ENCODE results near the gene PACC1. TPM values are rescaled to one million over a fixed set of nuclear protein-coding genes. Genes with fewer than 3 reads are reported as not detected.

The PACC1 gene
- total RNA-seq, 4 donors from 2014 or later: 3.3 to 33.2 (median 11.4) TPM

DNA sequence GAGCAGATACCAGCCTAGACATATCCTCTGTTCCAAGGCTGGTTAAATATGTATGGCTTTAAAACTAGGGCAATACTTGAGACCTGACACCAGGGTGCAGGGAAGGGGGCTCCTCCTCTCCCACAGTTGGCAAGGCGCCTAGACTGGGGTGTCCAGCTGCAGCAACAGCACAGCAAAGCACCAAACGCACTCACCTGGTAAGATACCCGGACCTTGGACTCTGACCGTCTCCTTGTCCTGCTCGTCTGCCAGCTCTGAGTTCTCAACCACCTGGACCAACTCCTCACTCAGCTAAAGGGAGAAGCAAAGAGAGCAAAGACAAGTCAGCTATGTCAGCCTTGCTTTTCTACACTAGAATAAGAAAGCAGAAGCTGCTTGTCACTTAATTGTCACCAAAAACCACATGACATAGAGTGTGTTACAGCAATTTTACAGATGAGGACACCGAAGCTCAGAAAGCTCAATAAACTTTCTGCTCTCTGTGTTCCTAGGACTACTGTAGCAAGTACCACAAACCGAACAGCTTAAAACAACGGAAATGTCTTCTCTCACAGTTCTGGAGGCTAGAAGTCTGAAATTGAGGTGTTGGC lies 4.4 kb downstream of the PACC1 start:
- no peaks in the 10 kb centered on the region for H3K9me3 ChIP-seq
- H3K27me3 ChIP-seq: no peaks in the 10 kb centered on the region
- WGBS, 2 donors: 91 to 93% methylated on average over 8 of the region's 8 CpGs
- H3K4me3 ChIP-seq: no peak overlapping the region
- no peak overlapping the region for H3K27ac ChIP-seq
- TF ChIP-seq POLR2A (IDR thresholded peaks at IDR 0.05): no peak
- TF ChIP-seq EP300 (IDR thresholded peaks at IDR 0.05): no peak
- no peak for TF ChIP-seq CTCF (IDR thresholded peaks at IDR 0.05)
- DNase-seq (ENCODE audit: low spot score in 2 of 2): no peak
- H3K36me3 ChIP-seq: peaks cover 0 to 59% (median 2%) of the 10 kb centered on the region in 3 donors
- peaks cover 0 to 11% (median 4%) of the 10 kb centered on the region in 4 donors for H3K4me1 ChIP-seq

- peaks cover 0 to 2% (median 0%) of the 10 kb centered on the region in 4 donors for H3K9me3 ChIP-seq
- H3K4me1 ChIP-seq: no peaks in the 10 kb centered on the region
- peaks cover 0 to 49% (median 3%) of the 10 kb centered on the region in 3 donors for H3K36me3 ChIP-seq
- 87 to 88% methylated on average over 7 of the region's 7 CpGs for WGBS, 2 donors
- H3K4me3 ChIP-seq: no peak overlapping the region
- TF ChIP-seq POLR2A (IDR thresholded peaks at IDR 0.05) (no peak), EP300 (IDR thresholded peaks at IDR 0.05) (no peak), CTCF (IDR thresholded peaks at IDR 0.05) (no peak)
- H3K27ac ChIP-seq: no peak overlapping the region
- no peak for DNase-seq (ENCODE audit: low spot score in 2 of 2)
- no peaks in the 10 kb centered on the region for H3K27me3 ChIP-seq
Measured at GRCh38 chr1:212402666-212403321, 11.9 kb downstream of the PACC1 start.

DNA sequence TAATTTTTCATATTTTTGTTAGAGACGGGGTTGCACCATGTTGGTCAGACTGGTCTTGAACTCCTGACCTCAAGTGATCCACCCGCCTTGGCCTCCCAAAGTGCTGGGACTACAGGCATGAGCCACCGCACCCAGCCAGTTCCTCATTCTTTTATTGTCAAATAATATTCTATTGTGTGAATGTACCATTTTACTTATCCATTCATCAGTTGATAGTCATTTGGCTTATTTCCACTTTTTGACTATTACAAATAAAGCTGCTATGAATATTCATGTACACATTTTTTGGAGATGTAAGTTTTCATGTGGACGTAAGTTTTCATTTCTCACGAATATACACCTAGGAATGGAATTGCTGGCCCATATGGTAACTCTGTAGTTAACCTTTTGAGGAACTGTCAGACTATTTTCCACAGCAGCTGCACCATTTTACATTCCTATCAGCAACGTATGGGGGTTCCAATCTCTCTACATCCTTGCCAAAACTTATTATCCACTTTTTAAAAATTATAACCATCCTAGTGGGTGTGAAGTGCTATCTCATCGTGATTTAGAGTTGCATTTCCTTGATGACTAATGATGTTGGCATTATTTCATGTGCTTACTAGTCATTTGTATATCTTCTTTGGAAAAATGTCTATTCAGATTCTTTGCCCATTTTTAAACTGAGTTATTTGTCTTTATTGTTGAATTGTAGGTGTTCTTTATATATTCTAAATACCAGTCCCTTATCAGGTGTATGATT lies 12.7 kb downstream of the PACC1 start:
- H3K36me3 ChIP-seq: peaks cover 0 to 42% (median 3%) of the 10 kb centered on the region in 3 donors
- no peaks in the 10 kb centered on the region for H3K4me1 ChIP-seq
- no peak overlapping the region for H3K27ac ChIP-seq
- H3K9me3 ChIP-seq: peaks cover 0 to 10% (median 0%) of the 10 kb centered on the region in 4 donors
- no peak overlapping the region for H3K4me3 ChIP-seq
- TF ChIP-seq EP300 (IDR thresholded peaks at IDR 0.05) (no peak), CTCF (IDR thresholded peaks at IDR 0.05) (no peak), POLR2A (IDR thresholded peaks at IDR 0.05) (no peak)
- DNase-seq (ENCODE audit: low spot score in 2 of 2): no peak
- WGBS, 2 donors: 80 to 82% methylated on average over 7 of the region's 7 CpGs
- no peaks in the 10 kb centered on the region for H3K27me3 ChIP-seq

- no peak for DNase-seq (ENCODE audit: low spot score in 2 of 2)
- Histone ChIP-seq H3K27me3 (no peaks in the 10 kb centered on the region), H3K36me3 (peaks cover 0 to 32% (median 3%) of the 10 kb centered on the region in 3 donors), H3K4me1 (no peaks in the 10 kb centered on the region), H3K27ac (no peak overlapping the region), H3K4me3 (no peak overlapping the region), H3K9me3 (peaks cover 0 to 20% (median 4%) of the 10 kb centered on the region in 4 donors)
- TF ChIP-seq CTCF (IDR thresholded peaks at IDR 0.05): no peak
- TF ChIP-seq EP300 (IDR thresholded peaks at IDR 0.05): no peak
- WGBS, 2 donors: 96 to 98% methylated on average over 4 of the region's 4 CpGs
Measured at GRCh38 chr1:212401042-212401441, 13.6 kb downstream of the PACC1 start.

DNA sequence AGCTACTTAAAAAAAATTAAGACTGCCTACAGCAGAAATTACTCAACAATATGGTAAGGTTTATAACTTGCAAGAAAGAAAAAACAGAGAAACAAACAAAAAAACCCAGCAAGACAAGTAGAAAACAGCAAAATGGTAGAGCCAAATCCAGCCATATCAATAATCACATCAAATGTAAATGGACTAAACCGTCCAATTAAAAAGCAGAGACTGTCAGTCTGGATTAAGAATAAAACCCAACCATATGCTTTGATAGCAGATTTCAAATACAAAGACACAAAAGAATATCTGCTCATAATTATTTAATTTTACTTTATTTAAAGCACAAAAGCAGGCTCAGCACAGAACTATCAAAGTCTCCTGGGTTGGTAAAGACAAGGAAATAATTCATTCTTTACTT lies 17.5 kb downstream of the PACC1 start:
- H3K4me1 ChIP-seq: no peaks in the 10 kb centered on the region
- whole genome bisulfite sequencing, 2 donors: 97 to 98% methylated on average over 1 of the region's 1 CpG
- H3K4me3 ChIP-seq: no peak overlapping the region
- H3K36me3 ChIP-seq: peaks cover 0 to 14% (median 0%) of the 10 kb centered on the region in 3 donors
- no peak overlapping the region for H3K27ac ChIP-seq
- H3K9me3 ChIP-seq: peaks cover 0 to 24% (median 6%) of the 10 kb centered on the region in 4 donors
- no peak for TF ChIP-seq EP300 (IDR thresholded peaks at IDR 0.05)
- TF ChIP-seq POLR2A (IDR thresholded peaks at IDR 0.05): no peak
- TF ChIP-seq CTCF (IDR thresholded peaks at IDR 0.05): no peak
- no peak for DNase-seq (ENCODE audit: low spot score in 2 of 2)
- H3K27me3 ChIP-seq: no peaks in the 10 kb centered on the region
